ENCODE results near the gene GRIK3. TPM values are rescaled to one million over a fixed set of nuclear protein-coding genes. Genes with fewer than 3 reads are reported as not detected.
A peak's percentile ranks its signal among the peaks of the same experiment; 100 is the strongest.

The GRIK3 gene
- total RNA-seq, 1 donor from 2014 or later, result 32.2 TPM

GRCh38 chr1:36890776-36891175, 143.5 kb downstream of the GRIK3 start:
- no peak for ATAC-seq
- DNase-seq (ENCODE audit: low spot score), result peak; percentile 45
- intact Hi-C loops (cut with DNase I), result no loop called here

- intact Hi-C loops (cut with DNase I), result no loop called here
- ATAC-seq (no peak), DNase-seq (ENCODE audit: low spot score) (peak; percentile 23)
Observed at GRCh38 chr1:36889478-36890226, 144.7 kb downstream of the GRIK3 start.

- DNase-seq (ENCODE audit: low spot score), result peak; percentile 27
Observed at GRCh38 chr1:36888811-36889477, 145.4 kb downstream of the GRIK3 start.

GRCh38 chr1:36885540-36886357, 148.6 kb downstream of the GRIK3 start:
- intact Hi-C loops (cut with DNase I), result no loop called here
- ATAC-seq, result peak; percentile 56

More at GRCh38 chr1:36888811-36889477, 145.4 kb downstream of the GRIK3 start:
- intact Hi-C loops (cut with DNase I), result no loop called here
- no peak for ATAC-seq

GRCh38 chr1:36884801-36885200, 149.5 kb downstream of the GRIK3 start:
- no peak for ATAC-seq
- DNase-seq (ENCODE audit: low spot score), result peak; percentile 7
- intact Hi-C loops (cut with DNase I), result no loop called here

More at GRCh38 chr1:36885540-36886357, 148.6 kb downstream of the GRIK3 start:
- peak; percentile 43 for DNase-seq (ENCODE audit: low spot score)

- ATAC-seq, result no peak
- intact Hi-C loops (cut with DNase I), result no loop called here
- peak; percentile 13 for DNase-seq (ENCODE audit: low spot score)
Observed at GRCh38 chr1:36884029-36884701, 150.2 kb downstream of the GRIK3 start.

GRCh38 chr1:36883315-36883949, 150.9 kb downstream of the GRIK3 start:
- DNase-seq (ENCODE audit: low spot score), result peak; percentile 7
- intact Hi-C loops (cut with DNase I), result no loop called here

GRCh38 chr1:36882536-36883285, 151.6 kb downstream of the GRIK3 start:
- intact Hi-C loops (cut with DNase I), result no loop called here
- DNase-seq (ENCODE audit: low spot score), result peak; percentile 19
- ATAC-seq, result no peak

More at GRCh38 chr1:36883315-36883949, 150.9 kb downstream of the GRIK3 start:
- no peak for ATAC-seq

GRCh38 chr1:36881541-36881940, 152.8 kb downstream of the GRIK3 start:
- peak; percentile 40 for DNase-seq (ENCODE audit: low spot score)
- intact Hi-C loops (cut with DNase I), result no loop called here

GRCh38 chr1:36881068-36881405, 153.3 kb downstream of the GRIK3 start:
- DNase-seq (ENCODE audit: low spot score), result no peak
- intact Hi-C loops (cut with DNase I), result no loop called here
- no peak for ATAC-seq

More at GRCh38 chr1:36881541-36881940, 152.8 kb downstream of the GRIK3 start:
- ATAC-seq, result no peak

- intact Hi-C loops (cut with DNase I), result no loop called here
- DNase-seq (ENCODE audit: low spot score) (peak; percentile 45), ATAC-seq (no peak)
Observed at GRCh38 chr1:36880155-36881067, 153.9 kb downstream of the GRIK3 start.

- DNase-seq (ENCODE audit: low spot score) (peak; percentile 34), ATAC-seq (no peak)
- intact Hi-C loops (cut with DNase I), result no loop called here
Observed at GRCh38 chr1:36879613-36880012, 154.7 kb downstream of the GRIK3 start.

- ATAC-seq, result no peak
- intact Hi-C loops (cut with DNase I), result no loop called here
- DNase-seq (ENCODE audit: low spot score), result no peak
Observed at GRCh38 chr1:36876990-36877389, 157.3 kb downstream of the GRIK3 start.

- DNase-seq (ENCODE audit: low spot score) (peak; percentile 34), ATAC-seq (no peak)
- intact Hi-C loops (cut with DNase I), result no loop called here
Observed at GRCh38 chr1:36874271-36875060, 159.8 kb downstream of the GRIK3 start.

- intact Hi-C loops (cut with DNase I), result no loop called here
- ATAC-seq (no peak), DNase-seq (ENCODE audit: low spot score) (peak; percentile 18)
Observed at GRCh38 chr1:36872858-36873257, 161.5 kb downstream of the GRIK3 start.

- DNase-seq (ENCODE audit: low spot score), result peak; percentile 45
- ATAC-seq, result no peak
- intact Hi-C loops (cut with DNase I), result no loop called here
Observed at GRCh38 chr1:36872126-36872754, 162.1 kb downstream of the GRIK3 start.
